Right hindlimb (tissue), 1 donor: ENCODE measurements around the gene TES.
"Not testable (repeated sequence)": the region's sequence is repeated elsewhere in the genome, so short reads cannot be mapped to it uniquely, and the experiment has no call there.

Experiments used
- DNase-seq: peaks from one replicate; pipeline ENCODE4 v3.0.0-alpha.2; 2018

Gene TES

DNA sequence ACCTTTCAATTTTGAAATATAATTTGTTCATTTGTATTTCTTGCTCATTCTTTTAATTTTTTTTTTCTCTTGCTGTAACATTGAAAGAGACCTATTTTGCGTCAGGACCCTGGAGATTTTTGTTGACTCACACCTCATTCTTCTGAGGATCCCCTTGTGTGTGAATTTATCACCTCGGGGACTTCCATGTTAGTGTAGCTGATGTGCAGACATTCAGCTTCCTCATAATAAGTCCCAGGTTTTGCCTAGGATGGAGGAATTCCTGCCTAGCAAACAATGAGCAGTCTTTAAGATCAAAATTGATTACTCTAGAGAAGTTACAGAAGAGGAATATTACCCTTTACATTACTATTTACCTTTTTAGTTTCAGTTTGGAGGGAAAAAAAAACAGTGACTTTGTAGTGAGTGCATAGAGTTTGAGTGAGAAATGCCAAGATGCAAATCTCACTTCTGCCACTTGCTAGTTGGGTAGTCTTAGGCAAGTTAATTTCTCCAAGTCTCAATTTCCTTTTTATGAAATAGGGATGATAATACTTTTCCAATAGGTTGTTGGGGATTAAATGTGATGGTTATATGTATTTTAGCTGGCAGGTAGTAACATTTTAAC is 14.3 kb downstream of the TES start:
- no peak for DNase-seq

DNA sequence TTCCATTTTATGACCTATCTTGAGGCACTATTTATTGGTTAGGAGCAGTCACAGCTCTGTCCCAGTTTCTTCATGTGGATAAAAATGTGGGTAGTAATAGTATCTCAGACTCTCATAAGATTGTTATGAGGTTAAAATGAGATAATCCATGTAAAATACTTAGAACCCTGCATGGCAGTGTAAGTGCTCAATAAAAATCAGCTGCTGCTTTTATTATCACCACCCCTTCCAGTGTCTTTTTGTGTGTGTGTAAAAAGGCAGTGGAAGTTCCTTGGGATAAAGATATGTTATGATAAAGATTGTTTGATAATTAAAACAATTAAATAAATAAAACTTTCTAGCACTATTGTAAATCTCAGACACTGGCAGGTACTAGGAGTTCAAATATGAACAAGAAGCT is 15.5 kb downstream of the TES start:
- no peak for DNase-seq

DNA sequence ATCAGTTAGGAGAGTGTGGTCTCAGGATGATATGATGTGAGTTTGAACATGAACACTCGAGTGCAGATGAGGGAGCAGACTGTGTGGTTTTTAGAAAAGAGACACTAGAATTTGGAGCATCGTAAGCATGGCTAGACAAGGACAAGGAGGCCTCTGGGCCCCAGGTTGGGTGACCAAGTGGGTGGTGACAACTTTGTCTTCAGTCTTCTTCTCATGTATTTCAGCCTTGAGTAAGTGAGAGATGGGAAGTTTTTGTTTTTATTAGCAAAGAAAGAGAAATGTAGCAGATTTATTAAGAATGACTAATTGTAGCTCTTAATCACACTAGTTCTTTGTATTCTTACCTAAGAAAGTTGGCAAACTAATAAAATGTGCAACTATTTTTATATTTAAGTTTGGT is 16.3 kb downstream of the TES start:
- no peak for DNase-seq

DNA sequence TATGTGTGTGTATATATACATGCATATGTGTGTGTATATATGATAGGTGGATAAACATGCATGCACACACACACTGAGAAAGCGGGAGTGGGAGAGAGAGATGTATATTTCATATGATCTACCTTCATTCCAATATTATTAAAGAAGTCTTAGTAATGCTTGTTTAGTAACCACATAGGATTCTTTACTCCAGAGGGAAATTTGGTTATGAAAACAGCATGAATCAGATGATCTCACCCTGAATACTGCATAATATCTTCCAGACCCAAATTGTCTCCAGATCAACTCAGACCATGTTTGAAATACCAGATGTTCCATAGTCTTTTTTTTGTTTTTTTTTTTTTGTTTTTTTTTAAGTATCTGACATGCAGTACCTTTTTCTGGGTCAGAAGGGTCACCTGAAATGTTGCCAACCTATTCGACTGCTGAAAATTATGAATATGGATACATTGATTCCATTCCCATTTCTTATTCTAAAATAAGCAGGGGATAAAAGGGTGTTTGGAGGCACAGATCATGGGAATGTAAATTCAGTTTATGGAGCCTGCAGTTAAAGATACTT is 17.4 kb downstream of the TES start:
- no peak for DNase-seq

DNA sequence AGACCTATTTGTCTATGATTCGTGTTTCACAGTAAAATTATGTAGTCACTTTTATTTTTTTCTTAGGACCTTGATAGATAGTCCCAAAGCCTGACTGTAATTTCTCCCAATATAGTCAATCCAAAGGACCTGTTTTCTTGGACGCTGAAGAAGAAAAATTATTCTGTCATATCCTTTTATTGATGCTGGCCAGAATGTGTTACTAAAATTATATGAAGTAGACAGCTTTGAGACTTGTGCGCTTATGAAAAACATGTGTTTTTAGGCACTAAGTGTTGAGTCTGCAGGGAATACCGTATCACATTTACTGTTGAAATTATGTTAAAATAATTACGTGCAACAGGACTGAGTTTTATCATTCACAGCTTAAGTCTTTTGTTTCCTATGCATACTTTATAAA is 17.9 kb downstream of the TES start:
- DNase-seq, result no peak

DNA sequence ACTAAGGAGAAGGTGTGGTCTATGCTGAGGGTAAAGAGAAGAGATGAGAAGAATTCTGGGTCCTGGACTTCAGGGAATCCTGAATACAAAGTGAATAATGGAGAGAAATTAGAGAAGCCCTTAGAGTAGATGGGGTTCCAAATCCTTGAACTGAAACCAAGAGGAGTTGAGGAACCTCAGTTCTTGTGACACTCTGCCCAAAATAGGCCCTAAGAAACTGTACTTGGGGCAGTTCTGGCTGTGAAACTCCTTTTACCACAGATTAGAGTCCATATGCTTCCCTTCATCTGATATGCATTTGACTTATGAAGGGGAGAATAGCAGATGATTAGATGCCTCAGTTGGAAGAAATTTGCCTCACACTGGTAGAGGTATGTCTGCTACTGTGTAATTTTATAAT is 19.0 kb downstream of the TES start:
- DNase-seq, result no peak

DNA sequence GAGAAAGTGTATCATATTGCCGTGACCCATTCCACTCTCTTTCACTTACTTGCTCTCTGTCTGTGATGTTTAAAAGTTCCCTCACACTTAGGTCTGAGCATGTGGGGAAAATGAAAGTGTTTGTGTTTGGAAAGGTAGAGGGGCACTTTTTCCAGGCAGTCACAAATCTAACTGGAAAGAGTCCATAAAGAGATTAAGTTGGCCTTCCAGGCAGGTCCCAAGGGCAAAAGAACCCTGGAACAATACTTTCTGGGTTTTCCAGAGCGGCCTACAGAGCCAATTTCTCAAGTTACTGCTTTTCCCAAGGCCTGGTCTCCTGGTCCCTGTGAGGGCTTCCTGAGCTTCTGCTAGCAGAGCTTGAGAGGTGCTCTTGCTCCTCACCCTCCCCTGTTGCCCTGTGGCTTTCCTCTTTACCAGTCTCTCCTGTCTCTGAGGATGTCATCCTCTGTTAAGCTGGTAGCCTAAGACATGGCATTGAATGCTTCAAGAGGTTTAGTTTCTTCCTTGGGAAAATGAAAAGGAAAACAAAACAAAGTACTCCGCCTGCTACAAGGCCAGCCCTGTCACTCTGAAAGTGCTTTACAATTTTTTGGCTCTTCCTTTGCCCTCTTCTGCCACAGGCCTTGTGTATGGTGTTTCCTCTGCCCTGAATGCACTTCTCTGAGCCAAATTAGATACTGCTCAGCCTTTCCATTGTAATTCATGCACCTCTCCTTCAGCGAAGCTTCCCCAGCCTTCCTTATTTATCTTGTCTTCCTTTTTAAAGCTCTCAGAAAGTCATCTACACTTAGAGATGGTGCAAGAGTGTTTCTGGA is 20.1 kb downstream of the TES start:
- DNase-seq, result no peak

DNA sequence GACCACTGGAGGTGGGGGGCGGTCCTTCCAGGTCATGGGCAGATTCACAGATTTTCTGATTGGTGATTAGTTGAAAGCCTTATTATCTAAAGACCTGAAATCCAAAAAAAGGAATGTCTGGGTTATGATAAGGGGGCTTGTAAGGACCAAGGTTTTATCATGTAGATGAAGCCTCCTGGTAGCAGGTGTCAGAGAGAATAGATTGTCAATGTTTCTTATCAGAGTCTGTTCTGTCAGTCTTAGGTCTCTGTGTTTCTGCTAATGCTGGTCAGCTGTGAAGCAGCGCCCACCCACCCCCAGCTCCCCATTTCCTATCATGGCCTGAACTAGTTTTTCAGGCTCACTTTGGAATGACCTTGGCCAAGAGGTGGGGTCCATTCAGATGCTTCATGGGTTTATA is 21.2 kb downstream of the TES start:
- DNase-seq, result no peak

DNA sequence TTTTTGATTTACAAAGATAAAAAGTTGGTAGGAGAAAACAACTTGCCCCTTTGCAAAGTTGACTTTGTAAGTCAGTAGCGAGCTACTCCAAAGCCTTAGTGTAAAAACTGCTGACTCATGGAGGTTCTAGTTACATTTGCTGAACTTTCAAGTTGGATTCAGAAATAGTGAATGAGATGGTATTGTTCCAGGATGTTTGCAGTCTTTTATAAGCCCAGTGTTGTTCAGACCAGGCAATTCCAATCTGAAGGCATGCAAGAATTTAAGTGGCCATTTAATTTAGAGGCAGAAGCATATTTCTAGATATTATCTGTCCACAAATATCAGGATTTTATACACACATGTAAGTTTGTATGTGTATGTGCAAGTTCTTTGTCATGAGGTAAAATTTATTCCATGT is 21.6 kb downstream of the TES start:
- DNase-seq, result no peak

DNA sequence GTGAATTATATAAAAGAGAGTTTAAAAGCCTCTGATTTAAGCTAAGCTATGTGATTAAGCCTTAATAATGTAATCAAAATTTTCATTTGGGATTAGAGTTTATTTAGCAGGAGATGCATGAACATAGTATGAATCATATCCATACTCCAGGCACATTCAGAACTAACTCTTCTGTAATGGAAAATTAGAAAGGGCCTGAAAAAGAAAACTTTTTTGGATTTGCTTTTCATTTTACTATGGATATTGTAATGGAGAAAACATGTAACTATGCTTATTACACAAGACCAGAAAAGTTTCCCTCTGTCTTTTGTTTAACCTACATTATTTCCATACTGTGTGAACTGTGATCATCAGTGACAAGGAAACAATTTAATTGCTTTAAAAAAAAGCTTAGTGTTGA is 22.0 kb downstream of the TES start:
- DNase-seq, result no peak

DNA sequence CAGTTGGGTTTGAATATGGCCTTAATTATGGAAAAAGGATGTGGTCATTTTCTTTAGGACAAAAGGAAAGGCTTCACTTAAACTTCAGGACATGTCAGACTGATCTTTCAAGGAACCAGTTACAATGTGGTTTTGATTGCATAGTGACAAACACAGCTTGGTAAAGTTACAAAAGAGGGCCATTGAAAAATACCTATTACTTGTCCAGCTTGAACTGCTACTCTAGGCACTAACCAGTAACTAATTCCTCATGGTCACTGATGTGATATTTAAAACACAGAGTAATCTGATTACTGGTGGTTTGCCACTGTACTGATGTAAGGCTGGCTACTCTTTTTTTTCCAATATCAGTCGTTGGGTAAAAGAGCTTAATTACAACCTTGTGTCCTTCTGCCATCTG is 22.6 kb downstream of the TES start:
- no peak for DNase-seq

DNA sequence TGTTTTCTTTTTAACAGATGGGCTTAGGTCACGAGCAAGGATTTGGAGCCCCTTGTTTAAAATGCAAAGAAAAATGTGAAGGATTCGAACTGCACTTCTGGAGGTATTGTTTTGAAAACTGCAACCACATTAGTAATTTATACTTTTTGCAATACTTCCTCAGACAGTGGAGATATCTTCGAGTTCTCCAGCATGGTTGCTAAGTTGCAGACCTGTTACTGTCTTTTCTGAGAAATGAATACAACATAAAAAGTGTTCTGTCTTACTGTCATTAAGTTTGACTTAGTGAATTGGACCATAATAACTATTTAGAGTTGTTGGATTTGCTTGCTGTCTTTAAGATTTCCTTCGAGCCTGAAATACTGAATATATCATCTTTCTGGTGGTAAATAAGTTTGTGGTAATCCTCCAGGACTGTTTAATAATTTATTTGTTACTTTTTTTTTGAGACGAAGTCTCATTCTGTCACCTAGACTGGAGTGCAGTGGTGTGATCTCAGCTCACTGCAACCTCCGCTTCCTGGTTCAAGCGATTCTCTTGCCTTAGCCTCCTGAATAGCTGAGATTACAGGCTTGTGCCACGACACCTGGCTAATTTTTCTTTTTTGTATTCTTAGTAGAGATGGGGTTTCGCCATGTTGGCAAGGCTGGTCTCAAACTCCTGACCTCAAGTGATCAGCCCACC is 24.3 kb downstream of the TES start:
- DNase-seq, result no peak

DNA sequence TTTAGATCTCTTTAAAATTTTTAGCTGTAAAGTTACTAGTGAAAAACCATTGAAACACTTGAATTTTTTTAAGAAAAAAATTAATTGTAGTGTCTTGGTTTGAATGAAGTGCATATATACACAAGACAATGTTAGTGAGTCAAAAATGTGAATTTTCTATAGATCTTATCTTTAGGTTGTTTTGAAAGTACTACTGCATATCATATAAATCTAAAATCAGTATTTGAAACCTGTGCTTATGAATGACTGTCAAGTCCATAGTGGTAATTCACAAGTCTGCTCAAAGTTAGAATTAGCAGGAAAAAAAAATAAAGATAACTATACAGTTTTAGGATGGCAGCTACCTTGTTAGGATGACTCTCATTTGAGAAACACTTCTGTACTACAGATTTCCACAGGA is 25.0 kb downstream of the TES start:
- DNase-seq, result no peak

DNA sequence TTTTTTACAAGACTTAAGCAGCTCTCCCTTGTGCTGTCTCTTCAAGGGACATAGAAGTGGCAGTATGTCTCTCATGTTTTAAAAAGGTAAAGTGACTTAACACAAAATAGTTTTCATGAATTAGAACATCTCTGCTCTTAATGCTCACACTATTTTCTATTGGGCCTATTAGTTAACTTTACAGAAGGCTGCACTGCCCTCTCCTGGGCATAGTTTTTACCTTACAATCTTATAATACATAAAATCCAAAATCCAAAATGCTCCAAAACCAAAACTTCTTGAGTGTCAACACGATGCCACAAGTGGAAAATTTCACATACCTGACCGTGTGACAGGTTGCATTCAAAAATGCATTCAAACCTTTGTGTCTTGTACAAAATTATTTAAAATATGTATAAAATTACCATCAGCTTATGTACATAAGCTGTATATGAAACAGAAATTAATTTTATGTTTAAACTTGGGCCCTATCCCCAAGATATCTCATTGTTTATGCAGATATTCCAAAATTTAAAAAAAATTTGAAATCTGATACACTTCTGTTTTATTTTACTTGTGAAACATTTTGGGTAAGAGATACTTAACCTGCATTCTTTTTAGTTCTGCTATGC is 25.8 kb downstream of the TES start:
- DNase-seq, result no peak

DNA sequence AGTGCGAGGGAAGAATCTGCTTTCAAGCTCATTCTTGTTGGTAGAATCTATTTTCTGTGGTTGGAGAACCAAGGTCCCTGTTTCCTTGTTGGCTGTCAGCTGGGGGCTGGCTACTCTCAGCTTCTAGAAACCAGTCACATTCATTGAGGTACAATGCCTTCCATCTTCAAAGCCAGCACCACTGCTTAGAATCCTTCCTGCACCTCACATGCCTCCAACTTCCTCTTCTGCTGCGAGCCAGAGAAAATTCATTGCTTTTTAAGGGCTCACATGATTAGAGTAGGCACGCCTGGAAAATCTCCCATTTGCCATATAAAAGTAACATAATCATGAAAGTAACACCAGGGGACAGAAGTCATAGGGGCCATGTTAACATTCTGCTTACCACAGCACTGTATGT is 28.7 kb downstream of the TES start:
- DNase-seq, result no peak

DNA sequence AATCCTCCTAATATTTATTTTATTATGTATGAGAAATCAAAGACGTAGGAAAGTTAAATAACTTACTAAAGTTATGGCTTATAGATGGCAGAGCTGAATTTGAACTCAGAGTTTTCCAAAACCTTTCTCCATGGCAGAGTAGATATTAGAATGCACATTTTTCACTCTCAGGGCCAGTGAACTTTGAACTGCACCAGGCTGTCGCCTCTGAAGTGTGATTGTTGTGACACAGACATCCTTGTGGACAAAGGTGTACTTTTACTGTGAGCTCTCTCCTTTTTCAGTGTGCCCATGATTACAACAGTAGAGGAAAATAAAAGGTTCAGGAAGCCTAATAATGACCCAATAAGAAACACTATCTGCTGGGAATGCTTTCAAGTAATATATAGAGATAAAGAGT is 29.1 kb downstream of the TES start:
- DNase-seq, result no peak

DNA sequence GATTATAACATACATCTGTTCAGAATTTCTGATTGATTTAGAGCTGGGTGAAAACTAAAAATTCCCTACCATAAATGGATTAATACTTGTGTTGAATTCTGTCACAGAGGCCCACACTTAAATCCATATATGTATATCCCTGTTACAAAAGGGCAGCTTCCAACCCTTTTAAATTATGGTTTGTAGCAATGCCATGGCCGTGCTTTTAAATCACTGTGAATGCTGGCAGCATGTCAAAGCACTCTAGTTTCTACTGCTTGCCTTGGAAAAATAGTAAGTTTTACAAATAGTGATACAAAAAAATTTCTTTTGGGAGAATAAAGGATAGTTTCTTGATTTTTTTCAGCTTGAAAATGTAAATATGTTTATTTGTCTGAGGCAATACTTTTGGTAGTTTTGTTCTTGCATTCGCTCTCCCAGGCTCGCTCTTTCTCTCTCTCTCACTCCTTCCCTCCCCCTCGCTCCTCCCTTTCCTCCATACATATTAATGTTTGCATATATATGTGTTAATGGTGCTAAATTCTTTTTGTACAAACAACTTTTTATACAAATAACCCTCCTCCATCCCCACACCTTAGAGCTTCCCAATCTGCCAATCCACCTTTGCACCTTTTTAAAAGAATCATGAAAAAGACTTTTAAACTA is 29.8 kb downstream of the TES start:
- peak; percentile 43 for DNase-seq

DNA sequence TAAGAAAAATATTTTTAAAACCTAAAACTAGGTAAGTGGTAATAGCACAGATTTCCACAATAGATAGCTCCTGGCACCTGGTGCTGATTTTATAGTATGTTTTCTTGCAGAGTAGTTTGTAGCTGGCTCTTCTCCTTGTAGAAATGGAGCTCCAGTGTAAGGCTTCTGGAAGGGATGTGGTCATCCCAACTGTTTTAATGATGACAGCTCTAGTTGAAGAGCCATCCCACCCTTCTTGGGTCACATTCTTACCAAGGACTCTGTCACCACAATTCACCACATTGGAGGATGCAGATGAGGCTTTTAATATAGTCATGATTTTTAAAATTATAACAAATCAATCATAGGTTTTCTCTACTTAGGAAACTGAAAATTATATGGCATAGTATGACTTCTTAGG is 31.0 kb downstream of the TES start:
- no peak for DNase-seq

DNA sequence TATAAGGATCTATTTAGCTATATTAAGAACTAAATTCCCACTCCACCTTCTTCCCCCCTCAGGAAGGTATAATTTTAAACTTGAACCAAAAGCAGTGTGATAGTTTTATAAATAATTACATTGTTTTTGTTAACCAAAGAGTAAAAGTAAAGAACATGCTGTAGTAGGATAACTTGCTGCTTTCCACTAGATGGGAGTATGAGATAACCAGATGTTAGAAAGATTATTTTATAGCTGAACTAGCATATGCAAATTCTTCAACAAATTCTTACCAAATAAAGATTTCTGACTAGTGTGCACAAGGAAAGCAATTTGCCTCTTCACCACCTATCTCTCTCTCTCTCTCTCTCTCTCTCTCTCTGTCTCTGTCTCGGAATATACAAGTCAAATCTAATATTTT is 31.8 kb downstream of the TES start:
- DNase-seq, result no peak

DNA sequence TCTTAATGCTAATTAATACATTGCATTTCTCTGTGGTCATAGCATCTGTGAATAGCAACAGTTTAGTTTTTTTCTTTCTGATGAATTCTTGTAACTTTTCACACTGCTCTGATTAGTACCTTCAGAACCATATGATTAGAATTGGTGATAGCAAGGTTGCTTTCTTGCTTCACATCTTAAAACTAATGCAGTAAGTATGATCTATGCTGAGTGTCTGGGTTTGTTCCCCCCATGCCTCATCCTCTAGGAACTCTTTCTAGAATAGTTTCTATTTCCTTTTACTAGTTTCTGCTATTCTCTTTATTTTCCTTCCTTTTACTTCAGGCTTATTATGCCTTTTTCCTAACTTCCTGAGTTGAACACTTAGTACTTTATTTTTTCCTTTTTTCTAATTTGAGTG is 32.4 kb downstream of the TES start:
- no peak for DNase-seq

DNA sequence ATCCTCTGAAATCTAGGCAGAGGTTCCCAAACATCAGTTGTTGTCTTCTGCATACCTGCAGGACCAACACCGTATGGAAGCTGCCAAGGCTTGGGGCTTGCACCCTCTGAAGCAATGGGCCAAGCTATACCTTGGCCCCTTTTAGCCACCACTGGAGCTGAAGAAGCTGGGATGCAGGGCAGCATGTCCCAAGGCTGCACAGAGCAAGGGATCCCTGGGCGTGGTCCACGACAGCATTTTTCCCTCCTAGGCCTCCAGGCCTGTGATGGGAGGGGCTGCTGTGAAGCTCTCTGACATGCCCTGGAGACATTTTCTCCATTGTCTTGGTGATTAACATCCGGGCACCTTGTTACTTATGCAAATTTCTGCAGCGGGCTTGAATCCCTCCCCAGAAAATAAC is 34.5 kb downstream of the TES start:
- DNase-seq, result not testable (repeated sequence)

DNA sequence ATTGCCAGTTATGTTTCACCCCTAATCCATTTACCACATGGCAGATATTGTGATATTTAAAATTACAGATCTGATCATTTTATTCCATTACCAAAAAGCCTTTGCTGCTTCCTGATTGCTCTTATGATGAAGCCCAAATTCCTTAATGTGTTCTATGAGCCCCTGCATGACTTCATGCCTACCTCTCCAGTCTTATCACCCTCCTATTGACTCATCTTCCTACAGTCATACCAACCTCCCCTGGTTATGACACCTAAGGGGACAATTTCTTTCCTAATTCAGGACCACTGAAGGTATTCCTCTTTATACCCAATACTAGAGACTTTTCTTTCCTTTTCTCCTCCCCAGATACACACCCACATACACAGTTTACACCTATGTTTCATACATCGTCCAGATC is 36.0 kb downstream of the TES start:
- DNase-seq, result no peak

DNA sequence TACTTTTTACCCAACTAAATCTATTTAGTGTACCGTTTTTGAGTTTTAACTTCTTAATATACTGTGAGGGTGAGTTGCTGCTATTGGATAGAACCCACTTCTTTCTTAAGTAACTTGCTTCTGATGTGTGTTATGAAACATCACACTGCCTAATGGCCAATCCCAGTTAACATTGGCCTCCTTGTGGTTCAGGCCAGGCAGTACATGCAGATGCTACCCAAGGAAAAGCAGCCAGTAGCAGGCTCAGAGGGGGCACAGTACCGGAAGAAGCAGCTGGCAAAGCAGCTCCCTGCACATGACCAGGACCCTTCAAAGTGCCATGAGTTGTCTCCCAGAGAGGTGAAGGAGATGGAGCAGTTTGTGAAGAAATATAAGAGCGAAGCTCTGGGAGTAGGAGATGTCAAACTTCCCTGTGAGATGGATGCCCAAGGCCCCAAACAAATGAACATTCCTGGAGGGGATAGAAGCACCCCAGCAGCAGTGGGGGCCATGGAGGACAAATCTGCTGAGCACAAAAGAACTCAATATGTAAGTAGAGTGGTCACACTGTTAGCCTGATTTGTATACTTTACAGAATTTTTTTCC is 39.7 kb downstream of the TES start:
- DNase-seq, result no peak
